ENCODE results near the gene TAGAP.
"Not testable (repeated sequence)": the region's sequence is repeated elsewhere in the genome, so short reads cannot be mapped to it uniquely, and the experiment has no call there.

TAGAP gene

DNA sequence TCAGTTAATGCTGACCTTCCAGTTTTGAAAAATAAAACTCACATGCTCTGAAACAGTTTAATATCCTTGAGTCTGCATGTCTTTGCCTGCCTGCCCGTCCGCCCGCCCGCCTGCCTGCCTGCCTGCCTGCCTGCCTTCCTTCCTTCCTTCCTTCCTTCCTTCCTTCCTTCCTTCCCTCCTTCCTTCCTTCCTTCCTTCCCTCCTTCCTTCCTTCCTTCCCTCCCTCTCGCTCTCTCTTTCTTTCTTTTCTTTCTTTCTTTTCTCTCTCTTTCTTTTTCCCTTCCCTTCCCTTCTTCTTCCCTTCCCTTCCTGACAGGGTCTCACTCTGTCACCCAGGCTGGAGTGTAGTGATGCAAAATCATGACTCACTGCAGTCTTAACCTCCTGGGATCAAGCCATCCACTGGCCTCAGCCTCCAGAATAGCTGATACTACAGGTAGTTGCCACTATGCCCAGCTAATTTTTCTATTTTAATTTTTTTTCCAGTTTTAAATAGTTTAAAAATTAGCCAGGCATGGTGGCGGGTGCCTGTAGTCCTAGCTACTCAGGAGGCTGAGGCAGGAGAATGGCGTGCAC is 34.7 kb downstream of the TAGAP start:
- not testable (repeated sequence) for DNase-seq (ENCODE audit: low spot score)

GRCh38 chr6:159008656-159009288 is 36.0 kb downstream of the TAGAP start:
- DNase-seq (ENCODE audit: low spot score), result no peak

DNA sequence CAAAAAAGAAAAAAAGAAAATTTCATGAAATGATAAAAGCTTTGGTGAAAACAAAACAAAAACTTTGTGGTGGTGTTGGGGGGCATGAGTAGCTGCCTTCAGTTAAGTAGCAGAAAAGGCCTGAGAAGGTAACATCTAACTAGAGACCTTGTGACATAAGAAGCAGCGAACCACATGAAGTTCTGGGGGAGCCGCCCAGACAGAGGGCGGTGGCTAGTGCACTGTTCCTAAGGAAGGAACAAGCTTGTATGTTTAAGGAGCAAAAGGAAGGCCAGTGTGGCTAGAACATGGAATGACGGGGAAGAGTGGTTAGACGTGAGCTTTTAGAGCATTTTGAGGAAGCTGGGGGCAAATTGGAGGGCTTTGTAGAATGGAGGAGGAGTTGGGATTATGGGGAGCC is 37.3 kb downstream of the TAGAP start:
- no peak for DNase-seq (ENCODE audit: low spot score)

DNA sequence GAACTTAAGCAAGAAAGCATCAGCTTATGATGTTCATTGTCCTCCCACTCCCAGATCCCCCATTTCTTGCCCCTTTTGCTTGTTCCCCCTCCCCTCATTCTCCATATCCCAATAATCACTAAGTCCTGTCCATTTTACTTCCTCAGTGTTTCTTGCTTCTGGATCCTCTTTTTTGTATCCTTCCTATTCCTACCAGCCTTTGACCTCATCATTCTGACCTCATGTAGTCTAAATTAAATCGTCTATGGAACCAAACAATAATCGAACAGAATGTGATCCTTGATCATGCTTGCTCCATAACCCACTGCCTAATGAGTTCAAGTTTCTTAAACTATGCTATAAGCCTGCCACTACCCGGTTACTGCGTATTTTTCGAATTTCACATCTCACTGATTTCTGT is 39.4 kb downstream of the TAGAP start:
- DNase-seq (ENCODE audit: low spot score), result no peak

GRCh38 chr6:159004592-159004991 is 40.2 kb downstream of the TAGAP start:
- no peak for DNase-seq (ENCODE audit: low spot score)

GRCh38 chr6:159002432-159003155 is 42.2 kb downstream of the TAGAP start:
- no peak for DNase-seq (ENCODE audit: low spot score)

DNA sequence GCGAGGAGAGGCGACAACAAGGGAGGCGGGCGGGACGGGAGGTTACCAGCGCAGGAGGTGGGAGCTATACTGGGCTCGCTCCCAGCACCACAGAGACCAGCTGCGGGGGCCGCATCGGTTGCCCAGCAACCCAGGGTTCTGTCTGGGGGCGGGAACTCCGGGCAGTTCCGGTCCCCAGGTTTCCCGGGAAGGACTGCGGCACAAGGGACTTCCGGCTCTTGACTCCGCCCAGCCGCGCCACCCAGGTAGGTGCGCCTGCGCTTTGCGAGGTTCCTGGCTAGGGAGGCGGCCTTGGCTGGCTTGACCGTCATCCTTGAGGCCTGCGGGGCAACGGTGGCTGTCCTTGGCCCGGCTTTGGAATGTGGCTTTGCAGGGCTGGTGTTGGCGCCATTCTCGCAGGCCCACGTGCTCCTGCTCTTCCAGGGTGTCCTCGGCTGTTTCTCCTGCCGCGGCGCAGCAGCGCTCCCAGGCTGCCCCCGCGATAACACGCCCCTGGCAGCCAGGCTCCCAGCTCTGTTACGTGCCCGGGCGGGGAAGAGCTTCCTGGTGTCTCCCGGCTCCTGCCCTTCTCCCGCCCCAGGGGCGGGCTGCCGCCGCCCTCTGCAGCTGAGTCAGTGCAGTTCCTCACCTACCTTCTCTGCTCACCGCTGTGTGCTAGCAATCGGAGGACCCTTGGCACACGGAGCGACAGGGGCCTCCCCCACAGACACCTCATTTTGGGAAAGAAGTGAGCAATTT is 45.0 kb downstream of the TAGAP start, which contains the start of gene RSPH3:
Gene RSPH3, minus strand, starts transcription at position 537 of the 738 bp plus-strand sequence. CDS start 652 bp downstream, outside the sequence.
- peak; percentile 96 for DNase-seq (ENCODE audit: low spot score)

DNA sequence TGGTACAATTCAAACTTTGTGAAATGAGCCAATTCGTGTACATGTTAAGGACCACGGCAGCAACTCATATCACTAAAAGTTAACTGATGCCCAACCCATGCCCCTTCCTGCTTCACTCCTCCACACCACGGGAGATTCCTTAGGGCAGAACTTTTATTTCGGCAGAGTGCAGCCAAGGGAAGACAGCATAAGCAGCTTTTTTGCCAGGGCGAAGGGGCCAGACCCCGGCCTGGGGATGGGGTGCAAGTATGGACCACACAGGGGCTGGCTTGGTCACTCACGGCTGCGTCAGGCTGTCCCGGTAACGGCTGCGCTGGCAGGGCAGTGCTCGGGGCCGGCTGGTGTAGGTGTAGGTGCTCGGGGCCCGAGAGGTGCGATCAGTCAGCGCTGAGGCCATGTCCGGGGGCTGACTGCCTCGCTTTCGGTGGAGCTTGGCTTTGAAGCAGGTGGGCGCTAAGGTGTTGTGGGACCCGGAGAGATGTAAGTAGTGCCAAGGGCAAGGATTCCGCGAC is 45.6 kb downstream of the TAGAP start:
- no peak for DNase-seq (ENCODE audit: low spot score)

DNA sequence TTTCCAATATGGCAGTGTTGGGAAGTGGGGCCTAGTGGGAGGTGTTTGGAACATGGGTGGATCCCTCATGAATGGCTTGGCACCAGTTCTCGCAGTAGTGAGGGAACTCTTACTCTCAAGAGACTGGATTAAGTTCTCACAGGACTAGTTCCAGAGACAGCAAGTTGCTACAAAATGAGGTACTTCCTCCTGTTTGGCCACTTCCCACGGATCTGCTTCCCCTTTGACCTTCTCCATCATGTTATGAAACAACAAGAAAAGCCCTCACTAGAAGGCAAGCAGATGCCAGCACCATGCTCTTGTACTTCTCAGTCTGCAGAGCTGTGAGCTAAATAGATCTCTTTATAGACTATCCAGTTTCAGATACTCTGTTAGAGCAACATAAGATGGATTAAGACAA is 47.9 kb downstream of the TAGAP start:
- DNase-seq (ENCODE audit: low spot score), result no peak

DNA sequence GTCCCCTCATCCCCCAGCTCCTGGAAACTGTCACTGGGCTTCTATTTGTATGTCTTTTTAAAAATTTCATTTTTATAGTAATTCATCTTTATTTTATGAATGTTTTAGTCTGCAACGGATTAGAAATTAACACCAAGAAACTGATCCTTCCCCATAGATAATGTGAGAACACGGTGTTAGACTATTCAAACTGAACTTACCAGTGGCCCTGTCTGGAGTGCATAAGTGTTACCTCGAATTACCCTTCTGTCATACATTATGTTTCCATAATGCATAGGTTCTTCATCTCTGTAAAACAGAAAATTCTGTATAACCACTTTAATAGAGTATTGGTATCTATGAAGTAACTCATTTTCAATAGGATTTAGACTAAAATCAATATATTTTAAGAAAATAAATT is 51.2 kb downstream of the TAGAP start:
- DNase-seq (ENCODE audit: low spot score), result no peak

GRCh38 chr6:158991017-158991723 is 53.6 kb downstream of the TAGAP start:
- no peak for DNase-seq (ENCODE audit: low spot score)

DNA sequence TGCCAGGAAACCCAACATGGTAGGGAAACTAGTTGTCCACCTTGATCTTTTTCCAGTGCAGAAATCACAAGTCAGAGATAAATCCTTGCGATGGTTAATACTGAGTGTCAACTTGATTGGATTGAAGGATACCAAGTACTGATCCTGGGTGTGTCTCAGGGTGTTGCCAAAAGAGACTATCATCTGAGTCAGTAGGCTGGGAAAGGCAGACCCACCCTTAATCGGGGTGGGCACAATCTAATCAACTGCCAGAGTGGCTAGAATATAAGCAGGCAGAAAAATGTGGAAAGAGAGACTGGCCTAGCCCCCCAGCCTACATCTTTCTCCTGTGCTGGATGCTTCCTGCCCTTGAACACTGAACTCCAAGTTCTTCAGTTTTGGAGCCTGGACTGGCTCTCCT is 55.1 kb downstream of the TAGAP start:
- not testable (repeated sequence) for DNase-seq (ENCODE audit: low spot score)

- DNase-seq (ENCODE audit: low spot score), result no peak
Observed at GRCh38 chr6:158988477-158988876, 56.3 kb downstream of the TAGAP start.

DNA sequence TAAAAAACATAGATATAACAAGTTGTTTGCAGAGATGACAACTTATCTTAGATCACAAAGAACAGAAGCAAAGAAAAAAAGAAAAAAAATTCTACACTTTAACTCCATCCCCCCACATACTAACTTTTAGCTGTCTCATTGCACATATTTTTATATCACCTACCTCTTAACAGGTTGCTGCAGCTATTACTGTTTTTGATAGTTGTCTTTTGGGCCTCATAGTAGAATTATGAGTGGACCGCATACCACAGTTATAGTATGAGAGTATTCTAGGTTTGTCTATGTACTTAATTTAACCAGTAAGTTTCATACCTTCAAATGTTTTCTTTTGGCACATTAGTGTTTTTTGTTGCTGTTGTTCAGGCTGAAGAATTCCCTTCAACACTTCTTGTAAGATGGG is 57.1 kb downstream of the TAGAP start:
- no peak for DNase-seq (ENCODE audit: low spot score)
